ENCODE data around the gene MAP2K3.
A peak's percentile ranks its signal among the peaks of the same experiment; 100 is the strongest.

Gene MAP2K3

GRCh38 chr17:21282850-21283249 lies 1.7 kb upstream of the MAP2K3 start:
- no peak for DNase-seq (ENCODE audit: low spot score)

DNA sequence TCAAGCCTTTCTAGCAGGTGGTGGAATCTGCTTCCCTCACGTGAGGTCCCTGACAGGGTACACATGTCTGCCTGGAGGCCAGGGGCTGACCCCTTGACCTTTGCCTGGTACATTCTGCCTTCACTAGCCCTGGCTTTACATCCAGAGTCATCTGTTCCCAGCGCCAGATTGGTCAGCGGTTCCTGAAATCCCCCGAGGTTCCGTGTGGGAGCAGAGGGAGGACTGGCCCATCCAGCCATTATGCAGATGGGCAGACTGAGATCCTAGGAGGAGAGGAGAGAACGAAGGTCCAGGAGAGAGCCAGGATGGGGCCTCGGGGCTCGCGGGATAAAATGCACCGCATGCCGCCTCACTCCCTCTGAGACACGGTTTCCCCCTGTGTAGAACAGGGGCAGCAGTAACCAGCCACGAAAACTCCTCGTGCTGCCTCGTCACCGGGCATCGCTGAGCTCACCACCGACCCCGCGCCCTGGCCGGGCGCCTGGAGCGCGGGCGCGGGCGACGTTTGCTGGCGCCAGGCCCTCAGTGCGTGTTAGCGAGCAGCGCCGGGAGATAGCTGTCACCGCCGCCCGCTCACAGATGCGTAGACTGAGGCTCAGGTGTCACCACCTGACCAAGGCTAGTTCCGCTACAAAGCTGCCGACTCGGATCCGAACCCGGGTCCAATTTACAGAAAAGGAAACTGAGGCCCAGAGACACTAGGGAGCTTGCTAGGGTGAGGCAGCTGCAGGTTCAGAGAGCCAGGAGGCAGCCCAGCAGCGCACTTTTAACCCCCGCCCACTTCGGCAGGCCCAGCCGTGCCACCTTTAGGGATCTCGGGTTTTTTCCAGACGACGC lies 811 bp upstream of the MAP2K3 start:
- DNase-seq (ENCODE audit: low spot score): no peak

DNA sequence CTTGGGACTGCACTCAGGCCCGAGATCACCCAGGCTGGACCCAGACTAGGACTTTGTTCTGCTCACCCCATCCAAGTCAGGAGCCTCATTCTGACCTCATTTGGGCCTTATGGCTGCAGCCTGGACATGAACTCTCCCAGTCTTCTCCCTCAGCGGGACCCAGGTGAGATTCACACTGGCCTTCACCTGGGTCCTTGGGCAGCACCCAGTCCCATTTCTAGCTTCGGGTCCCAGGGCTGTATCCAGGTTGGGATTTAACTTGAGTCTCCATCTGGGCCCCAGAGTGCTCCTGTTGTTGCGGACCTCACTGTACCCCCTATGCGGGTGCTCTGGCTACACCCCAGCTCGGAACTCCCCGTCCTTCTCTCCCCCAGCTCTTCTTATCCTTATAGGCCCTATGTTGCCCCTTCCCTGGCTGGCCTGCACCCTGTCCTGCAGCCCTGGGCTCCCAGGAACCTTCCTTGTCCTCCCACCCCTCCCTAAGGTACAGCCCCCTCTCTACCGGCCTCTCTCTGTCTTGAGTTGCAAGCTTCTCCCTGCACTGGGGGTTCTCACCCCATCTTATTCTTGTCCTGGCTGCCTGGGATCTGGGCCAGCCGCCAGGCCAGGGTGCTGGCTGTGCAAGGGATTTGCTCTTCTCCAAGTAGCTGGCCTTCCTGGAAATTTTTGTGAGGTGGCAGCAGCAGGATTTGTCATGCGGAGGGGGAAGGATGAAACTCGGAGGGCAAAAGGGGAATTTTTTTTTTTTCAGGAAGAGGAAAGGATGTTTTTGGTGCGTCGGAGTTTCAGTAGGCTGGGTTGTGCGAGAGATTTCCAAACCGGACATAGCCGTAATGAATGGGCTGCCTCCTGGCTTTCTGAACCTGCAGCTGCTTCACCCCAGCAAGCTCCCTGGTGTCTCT lies 904 bp downstream of the MAP2K3 start:
- no peak for DNase-seq (ENCODE audit: low spot score)

DNA sequence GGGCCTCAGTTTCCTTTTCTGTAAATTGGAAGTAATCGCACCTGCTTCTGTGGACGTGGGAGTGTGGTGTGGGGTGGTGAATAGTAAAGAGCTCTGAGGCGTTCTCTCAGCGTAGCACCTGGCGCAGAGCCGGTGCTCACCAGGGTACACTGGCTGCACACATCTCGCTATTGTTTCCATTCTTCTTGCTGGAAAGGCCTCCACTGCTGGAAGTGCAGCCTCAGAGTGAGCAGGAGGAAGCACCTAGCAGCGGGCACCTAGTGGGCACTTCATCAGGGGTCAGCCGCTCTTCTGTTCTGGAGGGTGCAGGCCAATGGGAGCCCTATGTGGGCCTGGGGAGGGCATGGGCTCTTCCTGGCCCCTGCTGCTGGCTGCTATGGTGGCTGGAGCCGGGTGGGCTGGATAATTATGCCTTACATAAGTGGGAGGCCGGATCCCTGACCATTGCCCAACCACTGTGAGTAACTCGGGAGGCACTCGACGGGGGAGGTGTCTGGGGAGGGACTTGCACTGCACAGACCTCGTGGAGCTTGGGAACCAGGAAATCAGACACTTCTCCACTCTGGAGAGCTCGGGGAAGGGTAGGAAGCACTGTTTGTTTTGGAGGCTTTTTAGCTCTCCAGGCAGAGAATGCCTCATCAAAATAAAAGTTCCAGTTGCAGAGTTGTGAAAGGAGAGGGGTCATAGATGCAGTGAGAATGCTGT lies 1.7 kb downstream of the MAP2K3 start:
- no peak for DNase-seq (ENCODE audit: low spot score)

- DNase-seq (ENCODE audit: low spot score): no peak
These were observed 2.6 kb downstream of the MAP2K3 start for GRCh38 chr17:21286909-21287702.

DNA sequence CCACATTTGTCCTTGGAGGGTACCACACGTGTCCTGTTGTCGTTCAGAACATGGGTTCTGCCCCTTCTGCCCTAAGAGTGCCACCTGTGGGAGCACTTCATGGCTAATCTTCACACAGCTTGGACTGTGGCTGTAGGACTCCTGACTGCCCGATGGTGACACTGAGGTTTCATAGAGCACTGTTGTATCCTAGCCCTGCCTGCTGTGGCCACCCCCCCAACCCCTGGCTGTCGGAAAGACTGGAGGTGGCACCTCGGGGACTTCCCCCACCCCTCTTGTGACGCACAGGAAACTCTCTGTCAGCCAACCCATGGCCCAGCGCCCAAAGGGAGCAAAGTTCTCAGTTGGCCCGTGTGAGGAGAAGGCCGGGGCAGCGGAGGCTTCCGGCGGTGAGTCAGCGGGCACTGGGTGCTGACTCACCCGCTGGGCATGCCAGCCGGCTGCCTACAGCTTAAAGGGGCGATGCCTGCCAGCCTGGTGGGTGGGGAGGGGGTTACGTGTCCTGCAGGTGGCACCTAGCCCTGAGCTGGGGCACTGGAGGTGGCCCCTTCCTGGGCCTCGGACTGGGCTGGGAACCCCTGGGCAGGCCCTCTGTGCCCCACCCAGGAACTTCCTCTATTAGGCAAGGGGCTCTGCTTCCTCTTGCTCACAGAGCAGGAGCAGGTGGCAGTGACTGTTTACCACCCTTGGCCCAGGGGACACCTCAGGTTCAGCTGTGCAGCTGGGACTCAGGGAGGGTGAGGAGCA lies 3.4 kb downstream of the MAP2K3 start:
- peak; percentile 96 for DNase-seq (ENCODE audit: low spot score)

DNA sequence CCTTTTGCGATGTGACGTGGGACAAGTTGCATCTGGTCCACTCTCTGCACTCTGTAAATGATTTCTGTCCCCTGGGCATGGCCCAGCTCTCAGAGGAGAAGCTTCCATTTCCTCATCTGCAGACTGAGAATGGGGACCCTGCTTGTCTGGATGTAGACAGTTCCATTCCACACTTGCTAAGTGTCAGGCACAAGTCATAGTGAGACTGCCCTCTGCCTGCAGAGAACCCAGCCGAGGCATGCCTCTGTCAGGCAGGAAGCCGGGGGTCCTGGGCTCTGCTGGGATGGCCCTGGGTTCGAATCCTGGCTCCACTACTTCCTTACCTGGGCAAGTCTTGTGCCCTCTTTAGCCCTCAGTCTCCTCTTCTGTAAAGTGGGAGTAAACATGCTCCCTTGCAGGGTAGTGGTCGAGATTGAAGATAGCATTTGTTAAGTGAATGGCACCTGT lies 4.1 kb downstream of the MAP2K3 start:
- peak; percentile 32 for DNase-seq (ENCODE audit: low spot score)

DNA sequence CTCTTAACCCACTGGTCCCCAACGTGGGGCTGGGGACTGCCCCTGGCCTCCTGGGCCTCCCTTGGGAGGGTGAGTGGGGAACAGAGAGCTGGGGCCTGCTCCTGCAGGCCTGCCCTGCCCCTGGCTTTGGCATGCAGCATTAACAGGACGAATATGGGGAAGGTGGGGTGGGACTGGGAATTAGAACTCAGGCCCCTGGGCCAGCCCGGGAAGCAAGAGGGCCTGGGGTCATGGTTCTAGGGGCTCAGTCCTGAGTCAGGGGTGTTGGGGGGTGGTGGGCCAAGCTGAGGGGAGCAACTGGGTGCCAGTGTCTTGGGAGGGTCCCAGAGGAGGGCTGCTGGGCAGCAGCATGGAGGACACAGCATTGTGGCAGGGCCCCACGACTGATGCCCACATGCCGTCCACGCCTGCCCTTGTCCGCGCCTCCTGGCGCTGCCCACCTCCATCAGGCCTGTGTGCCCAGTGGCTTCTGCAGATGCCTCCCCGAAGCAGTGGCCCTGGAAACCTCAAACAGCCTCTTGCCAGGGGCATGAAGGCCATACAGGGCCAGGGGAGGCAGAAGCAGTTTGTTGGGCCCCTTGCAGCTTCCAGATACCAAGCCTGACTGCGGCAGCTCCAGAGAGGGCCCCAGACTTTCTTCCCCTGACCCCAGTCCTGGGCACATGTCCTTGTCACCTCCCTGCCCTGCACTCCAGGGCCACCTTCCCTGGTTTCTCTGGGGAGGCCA lies 4.8 kb downstream of the MAP2K3 start:
- DNase-seq (ENCODE audit: low spot score): no peak

- DNase-seq (ENCODE audit: low spot score): no peak
These were observed 5.5 kb downstream of the MAP2K3 start for GRCh38 chr17:21289902-21290571.

DNA sequence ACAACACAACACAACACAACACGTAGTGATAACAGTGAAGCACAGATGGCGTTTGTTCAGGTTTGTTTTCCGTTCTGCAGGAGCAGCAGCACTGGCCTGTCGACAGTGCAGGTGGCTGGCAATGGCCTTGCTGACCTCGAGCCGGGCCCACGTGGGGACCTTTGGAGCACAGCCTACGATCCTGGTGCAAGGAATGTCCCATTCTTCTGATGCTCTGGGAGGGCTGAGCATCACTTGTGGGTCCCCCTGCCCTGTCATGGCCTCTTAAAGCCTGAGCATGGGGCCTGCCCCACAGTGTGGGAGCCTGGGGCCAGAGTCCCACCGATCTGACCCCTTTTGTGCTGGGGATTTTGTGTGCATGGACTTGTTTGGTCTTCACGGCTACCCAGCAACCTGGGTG lies 6.8 kb downstream of the MAP2K3 start:
- no peak for DNase-seq (ENCODE audit: low spot score)

DNA sequence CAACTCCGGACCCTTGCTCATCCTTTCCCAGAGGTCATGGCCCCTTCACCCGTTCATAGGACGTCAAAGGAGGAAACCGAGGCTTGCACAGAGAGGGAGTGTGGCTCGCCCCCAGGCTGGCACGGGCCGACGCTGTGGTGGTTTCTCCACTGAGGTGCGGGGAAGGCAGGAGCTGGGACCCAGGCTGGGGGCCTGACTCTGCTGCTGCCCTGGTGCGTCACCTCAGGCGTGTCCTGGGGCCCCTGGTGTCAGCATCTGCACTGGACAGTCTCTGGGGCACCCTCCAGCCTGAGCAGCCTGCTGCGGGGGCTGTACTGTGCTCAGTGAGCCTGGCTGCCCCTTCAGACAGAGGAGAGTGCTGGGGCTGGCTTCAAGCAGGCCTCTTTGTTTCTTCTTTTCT lies 7.4 kb downstream of the MAP2K3 start:
- DNase-seq (ENCODE audit: low spot score): no peak

- DNase-seq (ENCODE audit: low spot score): no peak
These were observed 8.6 kb downstream of the MAP2K3 start for GRCh38 chr17:21292867-21293830.

DNA sequence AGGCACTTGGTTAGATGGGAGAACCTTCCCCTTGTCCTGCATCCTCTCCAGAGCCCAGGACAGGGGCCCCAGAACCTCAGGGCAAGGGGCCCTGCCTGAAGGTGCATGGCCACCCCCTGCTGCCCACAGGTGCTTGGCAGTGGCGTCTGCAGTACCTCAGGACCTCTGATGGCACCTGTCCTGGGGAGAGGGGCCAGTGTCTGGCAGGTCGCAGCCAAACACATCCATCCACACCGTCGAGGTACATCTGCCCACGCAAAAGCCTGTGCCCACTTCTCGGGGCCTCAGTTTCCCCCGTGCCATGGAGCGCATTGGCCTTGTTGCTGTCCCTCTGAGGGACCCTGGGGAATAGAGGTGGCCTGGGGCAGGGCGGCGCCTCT lies 9.3 kb downstream of the MAP2K3 start:
- DNase-seq (ENCODE audit: low spot score): no peak

- DNase-seq (ENCODE audit: low spot score): no peak
These were observed 10.0 kb downstream of the MAP2K3 start for GRCh38 chr17:21294321-21295035.

DNA sequence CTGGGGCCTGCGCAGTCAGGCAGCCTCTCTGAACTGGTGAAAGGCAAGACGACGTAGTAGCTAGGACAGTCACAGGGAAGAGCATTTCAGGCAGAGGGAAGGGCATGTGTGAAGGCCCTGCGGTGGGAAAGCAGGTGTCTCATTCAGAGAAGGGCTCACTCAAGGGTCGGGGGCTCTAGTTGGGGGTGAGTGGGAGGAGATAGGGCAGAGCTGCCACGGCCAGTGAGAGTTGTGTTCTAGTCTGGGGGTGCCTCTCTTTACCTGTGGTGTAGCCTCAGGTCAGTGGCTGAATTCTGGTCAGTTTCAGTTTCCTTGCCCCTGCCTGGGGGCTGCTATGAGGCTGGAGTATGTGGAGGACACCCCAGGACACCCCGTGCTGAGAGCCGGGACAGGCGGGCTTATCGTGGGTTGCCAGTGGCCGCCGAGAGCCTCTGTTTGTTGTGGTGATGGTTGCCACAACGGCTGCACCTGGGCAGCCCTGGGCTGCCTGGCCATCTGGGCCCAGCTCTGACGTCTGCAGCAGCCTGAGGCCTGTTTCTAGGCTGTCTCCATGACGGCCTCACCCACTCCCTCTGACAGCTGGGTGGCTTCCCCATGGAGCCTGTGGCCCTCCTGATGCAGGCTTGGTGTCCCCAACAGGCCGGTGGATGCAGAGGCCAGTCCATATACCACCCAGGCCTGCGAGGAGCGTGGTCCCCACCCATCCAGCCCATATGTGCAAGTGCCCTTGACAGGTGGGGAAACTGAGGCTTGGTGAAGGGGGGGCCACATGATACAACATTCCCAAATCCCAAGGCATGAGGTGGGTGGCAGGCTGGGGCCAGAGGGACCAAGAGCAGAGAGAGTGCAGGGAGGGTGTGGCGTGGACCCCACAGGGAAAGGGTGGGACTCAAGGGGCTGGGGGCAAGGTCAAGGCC lies 10.8 kb downstream of the MAP2K3 start:
- DNase-seq (ENCODE audit: low spot score): no peak

Measured in CD4-positive, alpha-beta T cell treated with Interleukin-15 for 4 hours (primary cell).